ENCODE measurements around the gene KCNJ6. TPM values are rescaled to one million over a fixed set of nuclear protein-coding genes. Genes with fewer than 3 reads are reported as not detected.

The KCNJ6 gene
- total and polyA plus RNA-seq, 2 of the 8 experiments (the other 6 are each of a cell fraction or from before 2014, with no cell fraction given), result 0.51 to 1.2 TPM

- Histone ChIP-seq H2BK15ac (ENCODE audit: low read length) (no peak overlapping the region), H2BK12ac (ENCODE audit: low read depth, low read length) (no peak overlapping the region), H3K4me2 (ENCODE audit: insufficient read depth in 1 of 2, low read depth in 2 of 2, low read length in 2 of 2) (no peak overlapping the region), H3K9ac (replicated peaks in 1 of 4; ENCODE audit: extremely low read depth in 1 of 4, low read depth in 3 of 4, low read length in 3 of 4) (no peak overlapping the region), H3K18ac (ENCODE audit: extremely low read depth, low read length) (no peak overlapping the region), H2BK120ac (replicated peaks; ENCODE audit: low read depth, low read length) (no peak overlapping the region), H3K4me1 (replicated peaks in 1 of 4; ENCODE audit: control insufficient read depth in 3 of 4, insufficient read depth in 4 of 4, low read length in 3 of 4) (no peaks in the 10 kb centered on the region), H3K27me3 (replicated peaks in 1 of 4; ENCODE audit: control insufficient read depth in 3 of 4, extremely low read depth in 1 of 4, insufficient read depth in 3 of 4, low read length in 3 of 4) (no peaks in the 10 kb centered on the region), H3K4me3 (ENCODE audit: extremely low read depth in 1 of 4, insufficient read depth in 2 of 4, low read depth in 3 of 4, low read length in 4 of 4) (no peak overlapping the region), H3K56ac (replicated peaks; ENCODE audit: insufficient read length, low read depth, low read length) (no peak overlapping the region), H2AFZ (ENCODE audit: low read length) (no peak overlapping the region), H2BK5ac (ENCODE audit: low read depth, low read length) (no peak overlapping the region), H4K8ac (ENCODE audit: extremely low read depth, insufficient read depth, low read length) (no peak overlapping the region; the same call in 1 of the 2 replicates), H4K91ac (replicated peaks; ENCODE audit: insufficient read length, low read length) (no peak overlapping the region), H3K23ac (ENCODE audit: insufficient read length) (no peak overlapping the region), H4K5ac (ENCODE audit: insufficient read length, low read depth, low read length) (no peak overlapping the region), H2BK20ac (ENCODE audit: low read length) (no peak overlapping the region), H2AK5ac (ENCODE audit: low read depth, low read length) (no peak overlapping the region), H4K20me1 (replicated peaks in 1 of 2; ENCODE audit: control insufficient read depth in 1 of 2, insufficient read depth in 2 of 2, low read length in 2 of 2) (no peaks in the 10 kb centered on the region), H3K36me3 (ENCODE audit: control insufficient read depth in 2 of 4, insufficient read depth in 4 of 4, low read length in 3 of 4) (no peaks in the 10 kb centered on the region), H3K23me2 (ENCODE audit: low read depth, low read length) (no peaks in the 10 kb centered on the region), H3K4ac (replicated peaks; ENCODE audit: insufficient read length, low read depth, low read length) (no peak overlapping the region), H3K79me2 (ENCODE audit: control insufficient read depth in 1 of 2, insufficient read depth in 2 of 2, low read length in 2 of 2) (no peaks in the 10 kb centered on the region), H3K14ac (ENCODE audit: insufficient read length) (no peak overlapping the region), H3K27ac (ENCODE audit: low read depth, low read length) (no peak overlapping the region), H3K9me3 (ENCODE audit: insufficient read depth in 2 of 2, low read depth in 1 of 2, low read length in 1 of 2) (no peaks in the 10 kb centered on the region), H3K79me1 (ENCODE audit: low read depth, low read length) (no peaks in the 10 kb centered on the region)
- no peak for TF ChIP-seq RAD21 (IDR thresholded peaks at IDR 0.05 in 1 of 2, conservative IDR thresholded peaks at IDR 0.05 in 1 of 2; ENCODE audit: low read depth in 2 of 2, low read length in 2 of 2)
- no peak for TF ChIP-seq HDAC6 (IDR thresholded peaks at IDR 0.05; ENCODE audit: low read depth, low read length)
- no peak for TF ChIP-seq SUZ12 (IDR thresholded peaks at IDR 0.05; ENCODE audit: low read length)
- no peak for TF ChIP-seq SP4 (IDR thresholded peaks at IDR 0.05; ENCODE audit: low read length)
- no peak for TF ChIP-seq PHF8 (conservative IDR thresholded peaks at IDR 0.05; ENCODE audit: low read depth, low read length)
- DNase-seq (ENCODE audit: low read depth in 1 of 2, low spot score in 2 of 2) (no peak), FAIRE-seq (no peak)
- POLR2A ChIA-PET (ENCODE audit: partially characterized antibody), result no interaction called here
- 85% methylated on average over 4 of the region's 4 CpGs; no CpG with 5 or more reads in 1 of the 2 experiments for WGBS, 2 experiments (ENCODE audit: extremely low coverage in 1 of 2, insufficient coverage in 1 of 2, insufficient read length in 1 of 2, insufficient replicate concordance in 2 of 2, low coverage in 1 of 2, low lambda C conversion rate in 2 of 2, missing lambda C conversion rate in 1 of 2)
- CTCF ChIA-PET (ENCODE audit: partially characterized antibody), result interaction anchor here (0.7 kb wide), 1 partner anchor 24 kb away, joined by 3 read pairs; no protein-coding TSS in a partner anchor
Measured at GRCh38 chr21:37939251-37939650, 23.0 kb upstream of the KCNJ6 start.
